ENCODE results near the gene PTPRN2. TPM values are rescaled to one million over a fixed set of nuclear protein-coding genes. Genes with fewer than 3 reads are reported as not detected.

The PTPRN2 gene
- total and polyA plus RNA-seq, 2 of the 8 experiments (the other 6 are each of a cell fraction or from before 2014, with no cell fraction given) = 2.6 to 4.5 TPM

DNA sequence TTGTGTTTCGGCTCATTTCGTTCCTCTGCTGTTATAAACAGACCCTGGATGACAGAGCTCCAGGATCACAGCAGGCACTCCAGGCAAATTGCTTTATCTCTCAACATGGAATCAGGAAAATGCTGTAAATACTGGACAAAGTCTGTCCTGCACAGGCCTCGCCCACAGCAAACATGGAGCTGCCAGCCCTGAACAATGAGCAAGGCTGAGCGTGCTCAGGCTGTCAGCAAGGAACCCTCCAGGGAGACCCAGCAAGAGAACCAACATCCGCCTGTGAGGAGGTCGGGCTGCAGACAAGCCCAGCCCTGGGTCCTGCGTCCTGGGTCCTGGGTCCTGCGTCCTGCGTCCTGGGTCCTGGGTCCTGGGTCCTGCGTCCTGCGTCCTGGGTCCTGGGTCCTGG lies 180.8 kb downstream of the PTPRN2 start:
- no peak overlapping the region for H4K91ac ChIP-seq (replicated peaks; ENCODE audit: insufficient read length, low read length)
- H3K79me1 ChIP-seq (ENCODE audit: low read depth, low read length) = no peaks in the 10 kb centered on the region
- peak overlapping the region; percentile 48; the same call in 1 of the 2 replicates for H3K18ac ChIP-seq (ENCODE audit: extremely low read depth, low read length)
- H3K9me3 ChIP-seq (ENCODE audit: insufficient read depth in 2 of 2, low read depth in 1 of 2, low read length in 1 of 2) = peaks cover 0 to 3% of the 10 kb centered on the region in 2 experiments; a peak in 2 of 4 replicates
- H3K4me3 ChIP-seq (ENCODE audit: extremely low read depth in 1 of 4, insufficient read depth in 2 of 4, low read depth in 3 of 4, low read length in 4 of 4) = no peak overlapping the region
- H3K23ac ChIP-seq (ENCODE audit: insufficient read length) = no peak overlapping the region
- peak overlapping the region; percentile 63 for H4K8ac ChIP-seq (ENCODE audit: extremely low read depth, insufficient read depth, low read length)
- no peak overlapping the region for H2BK5ac ChIP-seq (ENCODE audit: low read depth, low read length)
- no peak for FAIRE-seq
- no peak overlapping the region for H3K14ac ChIP-seq (ENCODE audit: insufficient read length)
- H3K27ac ChIP-seq (ENCODE audit: low read depth, low read length) = no peak overlapping the region
- no peak for DNase-seq (ENCODE audit: low read depth in 1 of 2, low spot score in 2 of 2)
- CTCF ChIA-PET (ENCODE audit: partially characterized antibody) = interaction anchor here (1.0 kb wide), 1 partner anchor 20 kb away, joined by 4 read pairs; no protein-coding TSS in a partner anchor
- no peaks in the 10 kb centered on the region for H3K27me3 ChIP-seq (replicated peaks in 1 of 4; ENCODE audit: control insufficient read depth in 3 of 4, extremely low read depth in 1 of 4, insufficient read depth in 3 of 4, low read length in 3 of 4)
- H4K5ac ChIP-seq (ENCODE audit: insufficient read length, low read depth, low read length) = no peak overlapping the region
- no peak overlapping the region for H2AK5ac ChIP-seq (ENCODE audit: low read depth, low read length)
- no peak overlapping the region for H3K56ac ChIP-seq (replicated peaks; ENCODE audit: insufficient read length, low read depth, low read length)
- H2BK20ac ChIP-seq (ENCODE audit: low read length) = no peak overlapping the region
- H3K4me1 ChIP-seq (replicated peaks in 1 of 4; ENCODE audit: control insufficient read depth in 3 of 4, insufficient read depth in 4 of 4, low read length in 3 of 4) = no peaks in the 10 kb centered on the region; a peak in 1 of 7 replicates
- 87% methylated on average over 7 of the region's 11 CpGs; no CpG with 5 or more reads in 1 of the 2 experiments for WGBS, 2 experiments (ENCODE audit: extremely low coverage in 1 of 2, insufficient coverage in 1 of 2, insufficient read length in 1 of 2, insufficient replicate concordance in 2 of 2, low coverage in 1 of 2, low lambda C conversion rate in 2 of 2, missing lambda C conversion rate in 1 of 2)
- H3K4ac ChIP-seq (replicated peaks; ENCODE audit: insufficient read length, low read depth, low read length) = no peak overlapping the region
- no peaks in the 10 kb centered on the region for H4K20me1 ChIP-seq (replicated peaks in 1 of 2; ENCODE audit: control insufficient read depth in 1 of 2, insufficient read depth in 2 of 2, low read length in 2 of 2)
- no peak overlapping the region for H2BK15ac ChIP-seq (ENCODE audit: low read length)
- TF ChIP-seq POLR2AphosphoS5 (IDR thresholded peaks at IDR 0.05; ENCODE audit: low read depth, low read length) (no peak), PHF8 (conservative IDR thresholded peaks at IDR 0.05; ENCODE audit: low read depth, low read length) (no peak)
- TF ChIP-seq, protein P1, sequence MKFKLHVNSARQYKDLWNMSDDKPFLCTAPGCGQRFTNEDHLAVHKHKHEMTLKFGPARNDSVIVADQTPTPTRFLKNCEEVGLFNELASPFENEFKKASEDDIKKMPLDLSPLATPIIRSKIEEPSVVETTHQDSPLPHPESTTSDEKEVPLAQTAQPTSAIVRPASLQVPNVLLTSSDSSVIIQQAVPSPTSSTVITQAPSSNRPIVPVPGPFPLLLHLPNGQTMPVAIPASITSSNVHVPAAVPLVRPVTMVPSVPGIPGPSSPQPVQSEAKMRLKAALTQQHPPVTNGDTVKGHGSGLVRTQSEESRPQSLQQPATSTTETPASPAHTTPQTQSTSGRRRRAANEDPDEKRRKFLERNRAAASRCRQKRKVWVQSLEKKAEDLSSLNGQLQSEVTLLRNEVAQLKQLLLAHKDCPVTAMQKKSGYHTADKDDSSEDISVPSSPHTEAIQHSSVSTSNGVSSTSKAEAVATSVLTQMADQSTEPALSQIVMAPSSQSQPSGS (IDR thresholded peaks at IDR 0.05; ENCODE audit: low read length) = no peak
- POLR2A ChIA-PET (ENCODE audit: partially characterized antibody) = no interaction called here
- H3K4me2 ChIP-seq (ENCODE audit: insufficient read depth in 1 of 2, low read depth in 2 of 2, low read length in 2 of 2) = no peak overlapping the region
- H3K9ac ChIP-seq (replicated peaks in 1 of 4; ENCODE audit: extremely low read depth in 1 of 4, low read depth in 3 of 4, low read length in 3 of 4) = no peak overlapping the region
- no peak overlapping the region for H2AFZ ChIP-seq (ENCODE audit: low read length)
- no peaks in the 10 kb centered on the region for H3K23me2 ChIP-seq (ENCODE audit: low read depth, low read length)
- no peaks in the 10 kb centered on the region for H3K79me2 ChIP-seq (ENCODE audit: control insufficient read depth in 1 of 2, insufficient read depth in 2 of 2, low read length in 2 of 2)
- H3K36me3 ChIP-seq (ENCODE audit: control insufficient read depth in 2 of 4, insufficient read depth in 4 of 4, low read length in 3 of 4) = no peaks in the 10 kb centered on the region
- H2BK12ac ChIP-seq (ENCODE audit: low read depth, low read length) = no peak overlapping the region
- H2BK120ac ChIP-seq (replicated peaks; ENCODE audit: low read depth, low read length) = no peak overlapping the region

All from H1 (cell line).